HEK293 (cell line): ENCODE data around the gene PGAP6.

ENCODE experiments used
- BCL11B ChIP-seq: fragments of 450-650 bp; formaldehyde crosslinking; IDR thresholded peaks from 2 replicates; pipeline ENCODE4 v1.5.1; 2016; ENCODE audit warnings: low read depth, missing biosample characterization, missing genetic modification characterization
- EGR2 ChIP-seq: fragments of 450-650 bp; formaldehyde crosslinking; IDR thresholded peaks from 2 replicates; pipeline ENCODE4 v1.5.1; 2016; ENCODE audit warnings: low read depth, missing biosample characterization, missing genetic modification characterization
- FEZF1 ChIP-seq: fragments of 450-650 bp; formaldehyde crosslinking; IDR thresholded peaks from 2 replicates; pipeline ENCODE4 v1.5.1; 2016; ENCODE audit warnings: missing biosample characterization, missing genetic modification characterization
- PRDM1 ChIP-seq: fragments of 450-650 bp; formaldehyde crosslinking; IDR thresholded peaks from 2 replicates; pipeline ENCODE4; 2016; ENCODE audit warnings: missing biosample characterization, missing genetic modification characterization
- PRDM10 ChIP-seq: fragments of 450-650 bp; formaldehyde crosslinking; IDR thresholded peaks from 2 replicates; pipeline ENCODE4 v1.5.1; 2016; ENCODE audit warnings: missing biosample characterization, missing genetic modification characterization
- SALL2 ChIP-seq: fragments of 450-650 bp; formaldehyde crosslinking; IDR thresholded peaks from 2 replicates; pipeline ENCODE4 v1.5.0; 2017; ENCODE audit warnings: missing biosample characterization, mild to moderate bottlenecking, missing genetic modification characterization, borderline replicate concordance
- SP2 ChIP-seq: fragments of 450-650 bp; formaldehyde crosslinking; IDR thresholded peaks from 2 replicates; pipeline ENCODE4 v1.5.1; 2016; ENCODE audit warnings: missing biosample characterization, missing genetic modification characterization
- ZBTB20 ChIP-seq: fragments of 450-650 bp; formaldehyde crosslinking; IDR thresholded peaks from 2 replicates; pipeline ENCODE4 v1.5.1; 2016; ENCODE audit warnings: missing biosample characterization, missing genetic modification characterization
- ZBTB21 ChIP-seq: fragments of 450-650 bp; formaldehyde crosslinking; IDR thresholded peaks from 2 replicates; pipeline ENCODE4 v1.5.1; 2017; ENCODE audit warnings: missing biosample characterization, missing genetic modification characterization
- ZBTB44 ChIP-seq: fragments of 450-650 bp; IDR thresholded peaks from 2 replicates; pipeline ENCODE4 v1.5.1; 2018; ENCODE audit warnings: missing biosample characterization, mild to moderate bottlenecking, missing genetic modification characterization
- ZBTB49 ChIP-seq: fragments of 450-650 bp; formaldehyde crosslinking; IDR thresholded peaks from 2 replicates; pipeline ENCODE4 v1.5.1; 2016; ENCODE audit warnings: missing biosample characterization, missing genetic modification characterization, low read depth
- ZFP37 ChIP-seq: fragments of 450-650 bp; formaldehyde crosslinking; IDR thresholded peaks from 2 replicates; pipeline ENCODE4 v1.5.1; 2016; ENCODE audit warnings: missing biosample characterization, missing genetic modification characterization
- ZFP69B ChIP-seq: fragments of 450-650 bp; formaldehyde crosslinking; IDR thresholded peaks from 2 replicates; pipeline ENCODE4 v1.5.1; 2016; ENCODE audit warnings: missing biosample characterization, missing genetic modification characterization
- ZIC2 ChIP-seq: fragments of 450-650 bp; formaldehyde crosslinking; IDR thresholded peaks from 2 replicates; pipeline ENCODE4 v1.5.1; 2016; ENCODE audit warnings: missing biosample characterization, missing genetic modification characterization
- ZNF140 ChIP-seq: fragments of 450-650 bp; formaldehyde crosslinking; IDR thresholded peaks from 2 replicates; pipeline ENCODE4 v1.5.1; 2016; ENCODE audit warnings: missing biosample characterization, missing genetic modification characterization
- ZNF148 ChIP-seq: fragments of 450-650 bp; formaldehyde crosslinking; IDR thresholded peaks from 2 replicates; pipeline ENCODE4 v1.5.0; 2017; ENCODE audit warnings: missing biosample characterization, missing genetic modification characterization, borderline replicate concordance
- ZNF335 ChIP-seq: fragments of 450-650 bp; formaldehyde crosslinking; conservative IDR thresholded peaks from 2 replicates; pipeline ENCODE4 v1.5.1; 2016; ENCODE audit warnings: missing biosample characterization, missing genetic modification characterization
- ZNF514 ChIP-seq: fragments of 450-650 bp; formaldehyde crosslinking; IDR thresholded peaks from 2 replicates; pipeline ENCODE4 v1.5.1; 2016; ENCODE audit warnings: missing biosample characterization, missing genetic modification characterization
- ZNF555 ChIP-seq: fragments of 450-650 bp; formaldehyde crosslinking; conservative IDR thresholded peaks from 2 replicates; pipeline ENCODE4 v1.5.1; 2017; ENCODE audit warnings: missing biosample characterization, mild to moderate bottlenecking, missing genetic modification characterization, inconsistent platforms
- ZNF560 ChIP-seq: fragments of 450-650 bp; formaldehyde crosslinking; IDR thresholded peaks from 2 replicates; pipeline ENCODE4 v1.5.1; 2017; ENCODE audit warnings: missing biosample characterization, missing genetic modification characterization, borderline replicate concordance
- ZNF596 ChIP-seq: fragments of 450-650 bp; IDR thresholded peaks from 2 replicates; pipeline ENCODE4 v1.5.0; 2018; ENCODE audit warnings: missing biosample characterization, mild to moderate bottlenecking, missing genetic modification characterization, moderate library complexity
- ZNF645 ChIP-seq: fragments of 450-650 bp; formaldehyde crosslinking; IDR thresholded peaks from 2 replicates; pipeline ENCODE4; 2016; ENCODE audit warnings: missing biosample characterization, missing genetic modification characterization
- ZNF692 ChIP-seq: fragments of 450-650 bp; formaldehyde crosslinking; IDR thresholded peaks from 2 replicates; pipeline ENCODE4 v1.5.1; 2016; ENCODE audit warnings: missing biosample characterization, missing genetic modification characterization
- ZNF768 ChIP-seq: fragments of 450-650 bp; formaldehyde crosslinking; IDR thresholded peaks from 2 replicates; pipeline ENCODE4 v1.5.1; 2018; ENCODE audit warnings: missing biosample characterization, mild to moderate bottlenecking, missing genetic modification characterization
- ZNF792 ChIP-seq: fragments of 450-650 bp; formaldehyde crosslinking; IDR thresholded peaks from 2 replicates; pipeline ENCODE4 v1.5.1; 2016; ENCODE audit warnings: missing biosample characterization, missing genetic modification characterization
- ZNF843 ChIP-seq: fragments of 450-650 bp; formaldehyde crosslinking; IDR thresholded peaks from 2 replicates; pipeline ENCODE4 v1.5.1; 2016; ENCODE audit warnings: missing biosample characterization, missing genetic modification characterization
- ZSCAN30 ChIP-seq: fragments of 450-650 bp; IDR thresholded peaks from 2 replicates; pipeline ENCODE4 v1.5.1; 2018; ENCODE audit warnings: missing biosample characterization, mild to moderate bottlenecking, missing genetic modification characterization, moderate library complexity

The PGAP6 gene

GRCh38 chr16:381012-381788, 578 bp downstream of the PGAP6 start (continued):
- TF ChIP-seq ZNF555 (no peak), ZBTB44 (tag by site-specific recombination) (no peak), PRDM10 (tag by site-specific recombination) (no peak; the same call in none of the 2 replicates), ZBTB21 (no peak), ZNF645 (tag by site-specific recombination) (no peak), ZNF692 (tag by site-specific recombination) (peak; percentile 71), ZIC2 (tag by site-specific recombination) (peak; percentile 56), ZNF792 (no peak), ZNF596 (no peak), ZNF768 (tag by site-specific recombination) (no peak), ZBTB49 (tag by site-specific recombination) (no peak), ZFP69B (tag by site-specific recombination) (peak; percentile 48; the same call in 1 of the 2 replicates), PRDM1 (tag by site-specific recombination) (no peak), SP2 (tag by site-specific recombination) (peak; percentile 72), BCL11B (peak; percentile 62; the same call in 1 of the 2 replicates), ZNF560 (tag by site-specific recombination) (no peak), ZNF140 (tag by site-specific recombination) (no peak), ZFP37 (tag by site-specific recombination) (no peak), ZNF148 (tag by site-specific recombination) (no peak), SALL2 (tag by site-specific recombination) (no peak), FEZF1 (tag by site-specific recombination) (no peak), EGR2 (peak; percentile 19; the same call in 1 of the 2 replicates), ZBTB20 (peak; percentile 85), ZNF514 (tag by site-specific recombination) (no peak), ZSCAN30 (tag by site-specific recombination) (no peak), ZNF843 (tag by site-specific recombination) (no peak), ZNF335 (tag by site-specific recombination) (peak; percentile 23; the same call in 1 of the 2 replicates)
